Uterine smooth muscle cell (primary cell): ENCODE data around the gene MEPCE. TPM values are rescaled to one million over a fixed set of nuclear protein-coding genes. Genes with fewer than 3 reads are reported as not detected.

ENCODE experiments used
- total RNA-seq: library from RNA; depleted of rRNA; stranded (reverse); fragments of >200 nt; gene quantifications from 2 replicates; pipeline ENCODE4 v1.2.3, GENCODE V29; 2014

Gene MEPCE
- total RNA-seq, result 28.5 and 40.4 TPM in 2 replicates

DNA sequence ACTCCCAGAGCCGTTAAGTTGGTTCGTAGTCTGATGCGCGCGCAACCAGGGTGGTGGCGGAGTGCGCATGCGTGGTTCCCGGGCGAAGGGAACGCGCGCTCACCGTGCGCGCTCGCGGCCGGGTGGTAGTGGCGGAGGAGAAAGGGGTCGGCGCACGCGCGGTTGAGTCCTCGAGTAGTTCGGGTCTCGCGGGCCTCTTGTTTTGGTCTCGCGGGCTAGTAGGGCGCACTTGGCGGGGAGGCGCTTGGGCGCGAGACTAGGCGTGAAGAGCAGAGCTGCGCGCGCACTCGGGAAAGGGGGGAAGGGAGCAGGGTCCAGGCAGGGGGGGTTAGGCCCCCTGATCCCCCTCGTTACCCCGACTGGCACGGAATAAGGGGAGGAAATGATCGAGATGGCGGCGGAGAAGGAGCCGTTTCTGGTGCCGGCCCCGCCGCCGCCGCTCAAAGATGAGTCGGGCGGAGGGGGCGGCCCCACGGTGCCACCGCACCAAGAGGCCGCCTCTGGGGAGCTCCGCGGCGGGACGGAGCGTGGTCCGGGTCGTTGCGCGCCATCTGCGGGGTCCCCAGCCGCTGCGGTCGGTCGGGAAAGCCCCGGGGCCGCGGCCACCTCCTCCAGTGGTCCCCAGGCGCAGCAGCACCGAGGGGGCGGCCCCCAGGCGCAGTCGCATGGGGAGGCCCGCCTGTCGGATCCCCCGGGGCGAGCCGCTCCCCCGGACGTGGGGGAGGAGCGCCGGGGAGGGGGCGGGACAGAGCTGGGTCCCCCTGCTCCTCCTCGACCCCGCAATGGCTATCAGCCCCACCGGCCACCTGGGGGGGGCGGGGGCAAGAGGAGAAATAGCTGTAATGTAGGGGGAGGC is at the start of gene MEPCE:
MEPCE (plus strand) TSS at position 195 of the 856 bp plus-strand sequence; CDS start at position 383, 188 bp downstream.

DNA sequence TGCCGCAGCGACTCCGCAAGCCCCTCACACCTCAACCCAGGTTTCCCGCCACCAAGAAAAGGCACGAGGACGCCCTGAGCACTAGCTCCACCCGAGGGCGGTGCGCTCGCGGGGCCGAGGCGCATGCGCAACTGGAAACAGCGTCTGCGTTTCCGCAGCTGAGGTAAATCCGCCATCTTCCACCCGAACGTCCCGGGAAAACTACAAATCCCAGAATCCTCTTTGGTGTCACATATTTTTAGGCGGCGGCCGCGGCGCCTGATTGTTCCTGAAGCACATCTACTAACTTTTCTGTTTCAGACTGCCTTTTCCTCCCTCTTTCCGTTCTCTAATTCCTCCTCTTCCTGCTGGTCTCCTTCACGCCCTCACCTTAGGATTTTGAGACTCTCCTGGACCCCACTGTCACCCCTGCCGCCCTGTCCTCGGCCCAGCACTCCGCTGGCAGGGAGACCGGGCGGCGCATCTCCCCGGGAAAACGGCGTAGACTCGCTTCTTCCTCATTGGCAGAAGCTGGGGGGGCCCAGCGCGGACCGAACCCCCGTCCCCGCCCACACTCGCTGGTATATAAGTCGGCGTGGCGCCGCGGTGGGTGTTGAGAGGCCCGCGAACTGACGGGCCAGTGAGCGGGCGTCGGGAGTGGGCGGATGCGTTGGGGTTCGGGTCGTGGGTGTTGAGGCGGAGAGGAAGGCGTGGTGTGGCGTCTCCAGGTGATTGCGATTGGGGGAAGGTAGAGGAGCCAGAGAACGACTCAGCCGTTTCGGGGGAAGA is 1.2 kb upstream of the MEPCE start, which contains the start of gene ZCWPW1:
ZCWPW1 (minus strand) TSS at position 505 of the 768 bp plus-strand sequence. CDS start 8,054 bp downstream, outside the sequence.

DNA sequence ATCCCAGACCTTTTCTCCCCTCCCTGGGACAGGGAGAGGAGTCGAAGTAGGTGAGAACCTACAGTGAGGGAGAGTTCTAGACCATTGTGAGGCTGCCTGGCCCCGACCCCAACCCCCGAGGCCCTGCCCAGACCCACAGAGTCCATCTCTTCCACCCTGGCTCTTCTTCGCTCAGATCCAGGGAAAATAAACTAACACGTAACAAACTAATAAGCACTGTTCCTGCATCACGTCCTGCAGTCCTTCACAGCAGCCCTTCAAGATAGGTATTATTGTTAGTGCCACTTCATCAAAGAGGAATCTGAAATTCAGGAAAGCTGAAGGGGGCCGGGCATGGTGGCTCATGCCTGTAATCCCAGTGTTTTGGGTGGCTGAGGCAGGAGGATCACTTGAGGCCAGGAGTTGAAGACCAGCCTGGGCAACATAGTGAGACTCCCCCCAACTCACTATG is 34.6 kb downstream of the MEPCE start, which contains the start of gene SPACDR:
SPACDR (minus strand) TSS at position 51 of the 451 bp plus-strand sequence. CDS start 235 bp downstream, outside the sequence.

DNA sequence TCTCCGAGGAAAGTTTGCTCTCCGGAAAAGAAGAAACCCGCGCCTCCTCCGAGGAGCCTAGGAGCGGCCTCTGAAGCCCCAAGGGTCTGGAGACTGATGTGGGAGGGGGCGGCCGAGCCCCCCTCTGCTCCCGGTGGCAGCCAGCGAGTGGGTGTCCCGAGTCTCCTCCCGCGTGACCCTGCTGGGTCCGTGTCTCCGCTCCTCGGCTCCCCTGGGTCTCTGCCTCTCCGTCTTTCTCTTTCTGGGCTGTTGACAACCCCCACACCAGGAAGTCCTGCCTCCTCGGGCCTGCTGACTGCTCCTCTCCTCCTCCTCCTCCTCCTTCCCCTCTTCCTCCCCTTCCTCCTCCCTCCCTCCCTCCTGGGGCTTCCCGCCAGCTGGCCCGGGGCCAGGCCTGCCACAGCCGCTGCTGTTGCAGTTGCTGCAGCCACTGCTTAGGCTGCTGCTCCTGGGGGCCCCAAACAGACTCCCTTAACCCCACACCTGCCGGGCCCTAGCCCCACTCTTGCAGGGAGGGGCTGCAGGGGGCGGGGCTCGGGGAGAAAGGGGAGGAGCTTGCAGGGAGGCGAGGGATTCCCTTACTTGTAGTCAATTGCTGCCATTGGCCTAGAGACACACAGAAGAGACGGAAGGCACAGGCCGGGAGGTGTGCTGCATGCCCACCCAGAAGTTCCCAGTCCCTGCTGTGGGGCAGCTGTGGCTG is 49.5 kb downstream of the MEPCE start, which contains the start of gene TSC22D4:
TSC22D4 (minus strand) TSS at position 257 of the 703 bp plus-strand sequence. CDS start 1,176 bp downstream, outside the sequence.

Other genes with a start within 250 kb of the MEPCE start
- gene PVRIG, start 209.9 kb upstream of the MEPCE start, total RNA-seq, result not detected in 2 replicates
- not detected in 2 replicates for gene SPDYE3, start 122.1 kb upstream of the MEPCE start, total RNA-seq
- gene PILRB, start 71.7 kb upstream of the MEPCE start, total RNA-seq, result 8.1 and 9.4 TPM in 2 replicates
- 0.12 TPM in 1 of 2 replicates, not detected in the other for gene PILRA, start 56.3 kb upstream of the MEPCE start, total RNA-seq
- gene ZCWPW1, start 1.1 kb upstream of the MEPCE start, total RNA-seq, result 1.4 TPM in 2 replicates
- gene PPP1R35, start 6.7 kb downstream of the MEPCE start, total RNA-seq, result 32.9 and 36.2 TPM in 2 replicates
- 0.37 TPM in 1 of 2 replicates, not detected in the other for gene SPACDR, start 34.4 kb downstream of the MEPCE start, total RNA-seq
- 23.0 and 23.6 TPM in 2 replicates for gene TSC22D4, start 49.4 kb downstream of the MEPCE start, total RNA-seq
- gene NYAP1, start 54.1 kb downstream of the MEPCE start, total RNA-seq, result 1.2 and 2.5 TPM in 2 replicates
- gene AGFG2, start 109.4 kb downstream of the MEPCE start, total RNA-seq, result 4.4 and 5.1 TPM in 2 replicates
- gene SAP25, start 144.1 kb downstream of the MEPCE start, total RNA-seq, result not detected in 2 replicates
- gene LRCH4, start 156.3 kb downstream of the MEPCE start, total RNA-seq, result 17.7 and 21.7 TPM in 2 replicates
- 0.55 and 1.4 TPM in 2 replicates for gene FBXO24, start 156.5 kb downstream of the MEPCE start, total RNA-seq
- gene PCOLCE, start 172.5 kb downstream of the MEPCE start, total RNA-seq, result 79.7 and 107 TPM in 2 replicates
- 3.5 and 5.6 TPM in 2 replicates for gene MOSPD3, start 182.7 kb downstream of the MEPCE start, total RNA-seq
- gene TFR2, start 211.7 kb downstream of the MEPCE start, total RNA-seq, result 0.33 and 0.37 TPM in 2 replicates
- gene ACTL6B, start 226.6 kb downstream of the MEPCE start, total RNA-seq, result not detected in 2 replicates
- gene GNB2, start 243.9 kb downstream of the MEPCE start, total RNA-seq, result 64.2 and 93.7 TPM in 2 replicates